GM10248 (cell line): ENCODE results near the gene NKX3-2.

Experiments
- CTCF ChIA-PET: fragments of 300-600 bp; sonication (Branson Sonifier 250); formaldehyde crosslinking; extraction: SDS; loops from one replicate; lab custom pipeline; 2021; ENCODE audit warnings: antibody characterized with exemption; lab: Yijun Ruan, JAX
- POLR2A ChIA-PET: fragments of 350-650 bp; sonication (Branson Sonifier 250); formaldehyde crosslinking; extraction: SDS; loops from one replicate; lab custom pipeline; 2020; ENCODE audit warnings: antibody characterized with exemption; lab: Yijun Ruan, JAX
- DNase-seq: peaks from one replicate; pipeline ENCODE4 v3.0.0; 2012; ENCODE audit errors: extremely low spot score
- CTCF ChIP-seq: IDR thresholded peaks from 2 replicates; pipeline ENCODE4 v1.5.1; 2012; ENCODE audit warnings: mild to moderate bottlenecking, low read depth; ENCODE audit errors: extremely low read depth, missing control alignments, control extremely low read depth

Gene NKX3-2

DNA sequence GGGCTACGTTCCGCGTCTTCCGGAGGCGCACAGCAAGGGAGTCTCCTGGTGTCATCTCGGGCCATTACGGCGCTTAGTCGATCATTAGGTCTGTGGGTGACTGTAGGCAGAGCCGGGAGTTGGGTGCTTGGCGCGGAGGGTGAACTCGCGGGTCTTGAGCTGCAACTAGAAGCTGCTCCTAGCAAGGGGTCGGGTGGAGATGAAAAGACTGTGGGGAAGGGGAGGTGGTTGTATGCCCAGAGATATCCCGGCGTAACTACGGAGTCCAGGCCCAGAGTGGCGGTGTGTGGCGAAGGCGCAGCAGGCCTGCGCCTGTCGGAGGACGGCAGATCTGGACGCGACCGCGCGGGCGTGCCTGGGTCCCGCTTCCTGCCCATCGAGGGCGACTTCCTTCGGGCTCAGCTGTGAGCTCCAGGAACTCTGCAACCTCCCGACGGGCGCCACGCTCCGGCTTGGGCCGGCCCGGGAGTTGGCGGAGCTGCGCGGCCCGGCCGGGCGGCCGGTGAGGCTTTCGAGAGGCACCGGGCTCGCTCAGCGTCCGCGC is 2.7 kb upstream of the NKX3-2 start:
- TF ChIP-seq CTCF, result no peak
- POLR2A ChIA-PET, result no interaction called here
- DNase-seq, result peak; percentile 33
- CTCF ChIA-PET, result interaction anchor here (2.0 to 4.0 kb wide), 2 partner anchors 10 to 817 kb away, joined by 6 to 13 read pairs; no protein-coding TSS in a partner anchor

- no peak for TF ChIP-seq CTCF
- CTCF ChIA-PET, result interaction anchor here (1.0 to 2.0 kb wide), 2 partner anchors 11 to 12 kb away, joined by 3 to 6 read pairs; no protein-coding TSS in a partner anchor
- DNase-seq, result no peak
- POLR2A ChIA-PET, result no interaction called here
Measured at GRCh38 chr4:13546142-13546940, 2.0 kb upstream of the NKX3-2 start.

DNA sequence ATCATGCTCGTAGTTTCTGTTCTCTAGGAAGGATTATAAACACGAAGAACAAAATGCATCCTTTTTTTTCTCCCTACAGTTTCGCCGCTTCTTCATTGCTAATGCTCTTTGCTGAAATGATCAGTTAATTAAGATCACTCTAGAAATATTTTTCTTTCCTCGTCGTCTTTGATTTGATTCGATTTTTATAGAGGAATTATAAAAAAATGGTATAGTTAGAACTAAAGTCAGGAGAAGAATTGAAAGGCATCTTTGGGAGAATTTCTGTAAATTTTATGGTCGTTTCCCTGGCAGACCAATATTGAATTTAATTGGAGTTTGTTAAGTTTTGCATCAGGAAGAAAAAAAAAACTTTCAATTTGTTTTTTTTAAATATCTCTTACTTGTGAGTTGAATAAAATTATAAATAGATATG is 1.1 kb upstream of the NKX3-2 start:
- CTCF ChIA-PET, result no interaction called here
- POLR2A ChIA-PET, result no interaction called here
- DNase-seq, result no peak
- TF ChIP-seq CTCF, result no peak

- DNase-seq, result peak; percentile 76
Measured at GRCh38 chr4:13544606-13545393, 492 bp upstream of the NKX3-2 start.

GRCh38 chr4:13543032-13543838 is 1.1 kb downstream of the NKX3-2 start:
- DNase-seq, result peak; percentile 23
- ChIA-PET CTCF (interaction anchor here (0.9 to 2.0 kb wide), 7 partner anchors 9 to 745 kb away, joined by 3 to 5 read pairs (median 3); no protein-coding TSS in a partner anchor), POLR2A (no interaction called here)
- no peak for TF ChIP-seq CTCF

More at GRCh38 chr4:13544606-13545393, 492 bp upstream of the NKX3-2 start:
- ChIA-PET CTCF (interaction anchor here (1.4 to 1.7 kb wide), 2 partner anchors 12 to 691 kb away, joined by 3 to 4 read pairs; no protein-coding TSS in a partner anchor), POLR2A (no interaction called here)
- no peak for TF ChIP-seq CTCF
